ENCODE results near the gene NPTX1. TPM values are rescaled to one million over a fixed set of nuclear protein-coding genes. Genes with fewer than 3 reads are reported as not detected.

Gene NPTX1
- total and polyA plus RNA-seq, 4 donors, result under 0.01 TPM; not detected in 3

DNA sequence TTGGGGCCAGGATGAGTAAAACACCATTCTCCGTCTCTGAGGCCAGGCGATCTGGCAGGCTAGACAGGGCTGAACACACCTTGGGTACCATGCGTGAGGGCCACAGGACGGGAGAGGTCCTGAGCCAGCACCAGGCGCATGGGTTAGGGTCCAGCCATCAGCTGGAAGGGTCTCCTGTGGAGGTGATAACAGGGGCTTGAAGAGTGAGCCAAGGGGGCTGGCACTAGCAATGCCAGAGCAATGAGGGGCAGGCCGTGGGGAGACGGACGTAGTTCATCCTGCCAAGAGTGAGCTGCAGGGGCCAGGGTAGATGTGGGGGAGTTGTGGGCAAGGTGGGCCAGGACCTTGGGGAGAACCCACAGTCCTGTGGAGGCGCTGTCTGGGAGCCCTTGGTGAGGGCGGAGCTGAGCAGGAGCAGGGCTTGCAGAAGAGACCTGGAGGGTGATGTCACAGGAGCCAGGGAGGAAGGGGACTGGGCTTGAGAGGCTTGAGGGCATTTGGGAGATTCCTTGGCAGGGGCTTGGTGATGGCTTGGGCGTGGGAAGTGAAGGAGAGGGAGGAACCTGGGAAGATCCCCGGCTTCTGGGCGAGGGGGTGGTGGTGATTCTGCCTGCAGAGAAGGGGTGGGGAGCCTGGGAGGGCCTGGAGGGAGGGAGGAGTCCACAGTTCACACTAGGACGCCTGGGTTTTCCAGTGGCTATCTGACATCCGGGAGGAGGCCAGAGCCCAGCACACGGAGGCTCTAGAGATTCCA, 6.3 kb upstream of the NPTX1 start:
- H3K36me3 ChIP-seq (ENCODE audit: control insufficient read depth in 4 of 4, insufficient read depth in 3 of 4, low read depth in 1 of 4, low read length in 3 of 4), result no peaks in the 10 kb centered on the region
- H3K27ac ChIP-seq (ENCODE audit: low read depth in 1 of 2, low read length in 2 of 2), result no peak overlapping the region
- peaks cover 0 to 13% (median 6%) of the 10 kb centered on the region in 4 donors for H3K27me3 ChIP-seq (ENCODE audit: control insufficient read depth in 4 of 4, insufficient read depth in 4 of 4, low read length in 3 of 4)
- TF ChIP-seq, protein P1, sequence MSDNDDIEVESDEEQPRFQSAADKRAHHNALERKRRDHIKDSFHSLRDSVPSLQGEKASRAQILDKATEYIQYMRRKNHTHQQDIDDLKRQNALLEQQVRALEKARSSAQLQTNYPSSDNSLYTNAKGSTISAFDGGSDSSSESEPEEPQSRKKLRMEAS (IDR thresholded peaks at IDR 0.05), result no peak
- TF ChIP-seq SP1 (IDR thresholded peaks at IDR 0.05), result no peak
- TF ChIP-seq HNF4A (conservative IDR thresholded peaks at IDR 0.05), result no peak
- no peak for TF ChIP-seq ATF3 (IDR thresholded peaks at IDR 0.05)
- TF ChIP-seq YY1 (IDR thresholded peaks at IDR 0.05), result no peak
- TF ChIP-seq JUND (IDR thresholded peaks at IDR 0.05), result no peak
- TF ChIP-seq FOXA1 (IDR thresholded peaks at IDR 0.05), result no peak
- TF ChIP-seq CTCF (IDR thresholded peaks at IDR 0.05; ENCODE audit: low read depth, low read length, missing input control), result no peak
- TF ChIP-seq GABPA (IDR thresholded peaks at IDR 0.05 in 1 of 2, conservative IDR thresholded peaks at IDR 0.05 in 1 of 2), result no peak
- TF ChIP-seq TAF1 (conservative IDR thresholded peaks at IDR 0.05), result no peak
- TF ChIP-seq FOXA2 (IDR thresholded peaks at IDR 0.05), result no peak
- TF ChIP-seq REST (IDR thresholded peaks at IDR 0.05), result no peak
- peaks cover 0 to 10% (median 7%) of the 10 kb centered on the region in 4 donors for H3K4me1 ChIP-seq (ENCODE audit: control insufficient read depth in 4 of 4, insufficient read depth in 4 of 4, low read length in 3 of 4)
- peaks cover 0 to 8% (median 2%) of the 10 kb centered on the region in 4 donors for H3K9me3 ChIP-seq (ENCODE audit: control insufficient read depth in 4 of 4, low read length in 3 of 4)
- WGBS, result 56% methylated on average over 16 of the region's 16 CpGs
- no peak overlapping the region for H3K4me3 ChIP-seq (ENCODE audit: low read depth in 1 of 3, low read length in 3 of 3)
- no peak overlapping the region for H3K9ac ChIP-seq (ENCODE audit: low read depth in 1 of 2, low read length in 2 of 2)
- DNase-seq (ENCODE audit: low spot score), result no peak

DNA sequence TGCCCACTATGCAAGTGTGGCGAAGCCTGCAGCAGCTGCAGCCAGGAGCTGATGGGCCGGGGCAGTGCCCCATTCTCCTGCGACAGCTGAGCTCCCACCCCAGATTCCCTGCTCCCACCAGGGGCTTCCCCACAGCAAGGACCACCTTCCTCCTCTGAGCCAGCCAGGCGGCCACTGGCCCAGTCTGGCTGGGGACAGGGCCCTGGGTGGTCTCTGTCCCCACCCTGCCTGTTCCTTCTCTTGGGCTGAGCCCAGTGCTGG, 5.6 kb upstream of the NPTX1 start:
- Histone ChIP-seq H3K27ac (ENCODE audit: low read depth in 1 of 2, low read length in 2 of 2) (no peak overlapping the region), H3K36me3 (ENCODE audit: control insufficient read depth in 4 of 4, insufficient read depth in 3 of 4, low read depth in 1 of 4, low read length in 3 of 4) (no peaks in the 10 kb centered on the region), H3K4me3 (ENCODE audit: low read depth in 1 of 3, low read length in 3 of 3) (no peak overlapping the region), H3K27me3 (ENCODE audit: control insufficient read depth in 4 of 4, insufficient read depth in 4 of 4, low read length in 3 of 4) (peaks cover 0 to 20% (median 2%) of the 10 kb centered on the region in 4 donors), H3K9me3 (ENCODE audit: control insufficient read depth in 4 of 4, low read length in 3 of 4) (peaks cover 0 to 2% (median 0%) of the 10 kb centered on the region in 4 donors), H3K9ac (ENCODE audit: low read depth in 1 of 2, low read length in 2 of 2) (no peak overlapping the region), H3K4me1 (ENCODE audit: control insufficient read depth in 4 of 4, insufficient read depth in 4 of 4, low read length in 3 of 4) (peaks cover 0 to 16% (median 13%) of the 10 kb centered on the region in 4 donors)
- no peak for DNase-seq (ENCODE audit: low spot score)
- TF ChIP-seq JUND (IDR thresholded peaks at IDR 0.05) (no peak), NR2F2 (IDR thresholded peaks at IDR 0.05) (no peak)
- 81% methylated on average over 4 of the region's 4 CpGs for WGBS
